ENCODE measurements around the gene LASP1. TPM values are rescaled to one million over a fixed set of nuclear protein-coding genes. Genes with fewer than 3 reads are reported as not detected.

The LASP1 gene
- total RNA-seq, 1 experiment from 2014 or later = 106 TPM

- Histone ChIP-seq H3K4me1 (ENCODE audit: insufficient read depth, low read length) (no peaks in the 10 kb centered on the region), H3K27ac (ENCODE audit: low read length) (no peak overlapping the region), H3F3A (ENCODE audit: low read length, unreplicated experiment) (no peaks in the 10 kb centered on the region), H3K9ac (ENCODE audit: low read length) (no peak overlapping the region), H3K27me3 (ENCODE audit: low read length) (no peaks in the 10 kb centered on the region), H3K36me3 (ENCODE audit: low read depth, low read length) (peaks cover 3% of the 10 kb centered on the region), H4K20me1 (ENCODE audit: low read length) (no peaks in the 10 kb centered on the region), H3K9me2 (replicated peaks; ENCODE audit: low read length) (no peaks in the 10 kb centered on the region), H2AFZ (ENCODE audit: low read length) (no peak overlapping the region), H3K9me3 (ENCODE audit: low read length) (no peaks in the 10 kb centered on the region), H3K4me2 (ENCODE audit: low read length) (no peak overlapping the region), H3K4me3 (ENCODE audit: low read length) (no peak overlapping the region), H3K79me2 (ENCODE audit: low read length) (no peaks in the 10 kb centered on the region)
- no TSS peak for BruUV-seq (replicated peaks)
- no peak for ATAC-seq
- POLR2A ChIA-PET (ENCODE audit: unreplicated experiment) = no interaction called here
- TF ChIP-seq CTCF (conservative IDR thresholded peaks at IDR 0.05; ENCODE audit: low read depth, low read length) (no peak), EZH2phosphoT487 (IDR thresholded peaks at IDR 0.05; ENCODE audit: borderline replicate concordance, low read length) (no peak), EZH2 (IDR thresholded peaks at IDR 0.05; ENCODE audit: low read length, unreplicated experiment) (no peak)
- CTCF ChIA-PET = interaction anchor here (0.6 kb wide), 1 partner anchor 73 kb away, joined by 6 read pairs; no protein-coding TSS in a partner anchor
- no peak for DNase-seq
- intact Hi-C loops (cut with micrococcal nuclease) = no loop called here
Measured at GRCh38 chr17:38916771-38917170, 46.9 kb downstream of the LASP1 start.

- intact Hi-C loops (cut with micrococcal nuclease) = no loop called here
- ChIA-PET POLR2A (ENCODE audit: unreplicated experiment) (no interaction called here), CTCF (interaction anchor here (0.6 kb wide), 1 partner anchor 74 kb away, joined by 6 read pairs; no protein-coding TSS in a partner anchor)
- Histone ChIP-seq H3K4me1 (ENCODE audit: insufficient read depth, low read length) (no peaks in the 10 kb centered on the region), H3F3A (ENCODE audit: low read length, unreplicated experiment) (no peaks in the 10 kb centered on the region), H2AFZ (ENCODE audit: low read length) (no peak overlapping the region), H4K20me1 (ENCODE audit: low read length) (no peaks in the 10 kb centered on the region), H3K4me2 (ENCODE audit: low read length) (no peak overlapping the region), H3K27ac (ENCODE audit: low read length) (no peak overlapping the region), H3K9me3 (ENCODE audit: low read length) (no peaks in the 10 kb centered on the region), H3K9me2 (replicated peaks; ENCODE audit: low read length) (no peaks in the 10 kb centered on the region), H3K4me3 (ENCODE audit: low read length) (no peak overlapping the region), H3K27me3 (ENCODE audit: low read length) (no peaks in the 10 kb centered on the region), H3K79me2 (ENCODE audit: low read length) (no peaks in the 10 kb centered on the region), H3K9ac (ENCODE audit: low read length) (no peak overlapping the region), H3K36me3 (ENCODE audit: low read depth, low read length) (peaks cover 3% of the 10 kb centered on the region)
- DNase-seq (peak; percentile 7), ATAC-seq (no peak)
- no peak for TF ChIP-seq EZH2phosphoT487 (IDR thresholded peaks at IDR 0.05; ENCODE audit: borderline replicate concordance, low read length)
- no peak for TF ChIP-seq EZH2 (IDR thresholded peaks at IDR 0.05; ENCODE audit: low read length, unreplicated experiment)
- TF ChIP-seq CTCF (conservative IDR thresholded peaks at IDR 0.05; ENCODE audit: low read depth, low read length) = no peak; the same call in 1 of the 2 replicates
- no TSS peak for BruUV-seq (replicated peaks)
Measured at GRCh38 chr17:38917259-38917658, 47.4 kb downstream of the LASP1 start.

GRCh38 chr17:38918129-38918913 is 48.5 kb downstream of the LASP1 start:
- Histone ChIP-seq H3K4me1 (ENCODE audit: insufficient read depth, low read length) (no peaks in the 10 kb centered on the region), H3K9me2 (replicated peaks; ENCODE audit: low read length) (no peaks in the 10 kb centered on the region), H3K4me2 (ENCODE audit: low read length) (no peak overlapping the region), H3K79me2 (ENCODE audit: low read length) (no peaks in the 10 kb centered on the region), H3K9ac (ENCODE audit: low read length) (no peak overlapping the region), H3K27me3 (ENCODE audit: low read length) (no peaks in the 10 kb centered on the region), H3K9me3 (ENCODE audit: low read length) (no peaks in the 10 kb centered on the region), H3F3A (ENCODE audit: low read length, unreplicated experiment) (no peaks in the 10 kb centered on the region), H3K27ac (ENCODE audit: low read length) (no peak overlapping the region), H2AFZ (ENCODE audit: low read length) (no peak overlapping the region), H3K4me3 (ENCODE audit: low read length) (no peak overlapping the region), H4K20me1 (ENCODE audit: low read length) (no peaks in the 10 kb centered on the region), H3K36me3 (ENCODE audit: low read depth, low read length) (peaks cover 3% of the 10 kb centered on the region)
- intact Hi-C loops (cut with micrococcal nuclease) = no loop called here
- TF ChIP-seq EZH2phosphoT487 (IDR thresholded peaks at IDR 0.05; ENCODE audit: borderline replicate concordance, low read length) = no peak
- no peak for TF ChIP-seq EZH2 (IDR thresholded peaks at IDR 0.05; ENCODE audit: low read length, unreplicated experiment)
- no peak for TF ChIP-seq CTCF (conservative IDR thresholded peaks at IDR 0.05; ENCODE audit: low read depth, low read length)
- no TSS peak for BruUV-seq (replicated peaks)
- CTCF ChIA-PET = interaction anchor here (0.5 kb wide), 1 partner anchor 289 kb away, joined by 3 read pairs; no protein-coding TSS in a partner anchor
- DNase-seq (no peak), ATAC-seq (no peak)
- POLR2A ChIA-PET (ENCODE audit: unreplicated experiment) = no interaction called here
